GM19324 (cell line): ENCODE data around the gene SPTAN1.
"Not testable (repeated sequence)": the region's sequence is repeated elsewhere in the genome, so short reads cannot be mapped to it uniquely, and the experiment has no call there.

Experiments
- ATAC-seq: cut with Tn5 transposase; IDR thresholded peaks from one replicate; pipeline ENCODE4 v1.9.1; 2021; ENCODE audit warnings: mild to moderate bottlenecking, moderate library complexity; ENCODE audit not compliant: unreplicated experiment, low FRiP score

The SPTAN1 gene

GRCh38 chr9:128629852-128630545, 77.6 kb downstream of the SPTAN1 start:
- no peak for ATAC-seq

- no peak for ATAC-seq
Observed at GRCh38 chr9:128631636-128632035, 79.2 kb downstream of the SPTAN1 start.

- no peak for ATAC-seq
Observed at GRCh38 chr9:128632066-128632465, 79.7 kb downstream of the SPTAN1 start.

- ATAC-seq = no peak
Observed at GRCh38 chr9:128632486-128632885, 80.1 kb downstream of the SPTAN1 start.

- no peak for ATAC-seq
Observed at GRCh38 chr9:128633057-128633456, 80.7 kb downstream of the SPTAN1 start.

DNA sequence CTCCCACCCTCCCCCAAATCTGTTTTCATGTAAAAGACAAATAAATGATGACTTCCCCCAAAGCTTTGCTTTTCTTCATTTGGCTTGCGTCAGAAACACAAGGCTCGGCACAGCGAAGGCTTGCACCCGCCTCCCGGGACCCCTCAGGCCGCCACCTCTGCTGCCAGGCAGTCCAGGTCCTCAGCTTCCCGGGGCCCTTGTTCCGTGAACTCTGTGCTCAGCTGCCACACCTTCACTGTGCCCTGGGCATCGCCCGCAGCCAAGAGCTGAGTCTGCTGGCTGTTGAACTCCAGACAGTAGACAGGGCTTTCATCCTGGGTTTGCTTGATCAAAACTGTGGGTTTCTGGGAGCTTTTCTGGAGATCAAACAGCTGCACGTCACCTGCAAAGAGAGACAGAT, 81.2 kb downstream of the SPTAN1 start:
- ATAC-seq = no peak

- ATAC-seq = no peak
Observed at GRCh38 chr9:128634111-128634510, 81.7 kb downstream of the SPTAN1 start.

- no peak for ATAC-seq
Observed at GRCh38 chr9:128634651-128635262, 82.4 kb downstream of the SPTAN1 start.

GRCh38 chr9:128635266-128636023, 83.1 kb downstream of the SPTAN1 start:
- no peak for ATAC-seq

- ATAC-seq = no peak
Observed at GRCh38 chr9:128636024-128636390, 83.6 kb downstream of the SPTAN1 start.

GRCh38 chr9:128636556-128637530, 84.5 kb downstream of the SPTAN1 start:
- no peak for ATAC-seq

- ATAC-seq = no peak
Observed at GRCh38 chr9:128637656-128638055, 85.3 kb downstream of the SPTAN1 start.

DNA sequence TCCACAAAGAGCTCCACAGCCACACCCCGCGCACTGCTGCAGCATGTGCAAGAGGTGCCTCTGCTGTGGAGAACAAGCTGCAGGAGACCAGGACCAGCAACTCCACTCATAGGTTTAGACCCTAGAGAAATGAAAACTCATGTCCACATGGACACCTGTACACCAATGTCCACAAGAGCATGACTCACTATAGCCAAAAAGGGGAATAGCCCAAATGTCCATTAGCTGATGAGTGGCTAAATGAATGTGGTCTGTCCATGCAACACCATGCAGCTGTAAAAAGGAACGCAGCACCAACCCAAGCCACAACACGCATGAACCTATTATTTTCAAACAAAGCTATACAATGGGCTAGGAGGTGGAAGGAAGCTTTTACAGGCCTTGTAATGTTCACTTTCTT, 86.2 kb downstream of the SPTAN1 start:
- no peak for ATAC-seq

DNA sequence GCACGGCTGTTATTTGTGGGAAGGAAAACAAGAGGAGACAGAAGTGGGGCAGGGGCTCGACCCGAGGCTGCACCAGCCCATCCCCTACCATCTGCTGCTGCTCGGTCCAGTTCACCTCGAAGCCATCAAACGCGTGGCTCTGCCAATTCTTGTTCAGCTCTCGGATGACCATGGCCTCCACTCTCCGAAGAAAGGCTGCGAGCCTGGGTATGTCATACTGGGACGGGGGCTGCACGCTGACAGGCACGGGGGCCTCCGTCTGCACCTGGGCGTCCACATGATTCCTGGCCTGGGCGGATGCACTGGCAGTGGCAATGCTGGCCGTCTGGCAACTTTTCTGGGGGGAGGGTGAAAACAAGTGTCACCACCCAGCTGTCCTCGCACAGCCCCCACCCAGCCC, 88.2 kb downstream of the SPTAN1 start:
- ATAC-seq = no peak

GRCh38 chr9:128642675-128643245, 90.4 kb downstream of the SPTAN1 start:
- ATAC-seq = no peak

GRCh38 chr9:128643519-128644300, 91.3 kb downstream of the SPTAN1 start:
- peak; percentile 53 for ATAC-seq

GRCh38 chr9:128648206-128648605, 95.8 kb downstream of the SPTAN1 start:
- ATAC-seq = not testable (repeated sequence)

GRCh38 chr9:128651798-128652197, 99.4 kb downstream of the SPTAN1 start:
- ATAC-seq = no peak

DNA sequence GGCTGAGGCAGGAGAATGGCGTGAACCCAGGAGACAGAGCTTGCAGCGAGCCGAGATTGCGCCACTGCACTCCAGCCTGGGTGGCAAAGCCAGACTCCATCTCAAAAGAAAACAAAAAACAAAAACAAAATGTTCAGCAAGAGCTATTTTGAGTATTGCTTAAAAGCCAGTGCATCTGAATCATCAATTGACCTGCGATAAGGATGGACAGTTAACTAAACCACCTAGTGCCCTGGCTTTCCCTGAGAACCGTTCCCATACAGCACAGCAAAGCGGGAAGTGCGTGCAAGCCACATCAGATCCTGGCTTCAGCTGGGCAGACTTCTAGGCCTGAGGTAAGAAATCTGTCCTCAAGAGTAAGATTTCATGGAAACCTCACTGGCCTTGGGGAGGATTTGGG, 101.5 kb downstream of the SPTAN1 start:
- no peak for ATAC-seq
